GM23248 (cell line): ENCODE measurements around the gene FRMD3. TPM values are rescaled to one million over a fixed set of nuclear protein-coding genes. Genes with fewer than 3 reads are reported as not detected.

Source experiments
- DNase-seq: peaks from one replicate; pipeline ENCODE4 v3.0.0-alpha.2; 2015
- H2AFZ ChIP-seq: fragments of 200-600 bp; sonication (generic); 2 replicates; pipeline ENCODE4 v1.6.1; 2016; ENCODE audit warnings: antibody characterized with exemption
- H3F3A ChIP-seq: fragments of 200-600 bp; sonication (generic); 2 replicates; pipeline ENCODE4 v1.6.1; 2016; ENCODE audit warnings: mild to moderate bottlenecking, antibody characterized with exemption, mixed run types; ENCODE audit not compliant: insufficient read depth
- H3K27ac ChIP-seq: fragments of 200-600 bp; sonication (generic); 2 replicates; pipeline ENCODE4 v1.5.1; 2016; ENCODE audit warnings: mild to moderate bottlenecking
- H3K27me3 ChIP-seq: fragments of 200-600 bp; sonication (generic); replicated peaks from 2 replicates; pipeline ENCODE4 v1.6.1; 2016; ENCODE audit warnings: mild to moderate bottlenecking; ENCODE audit not compliant: insufficient read depth
- H3K36me3 ChIP-seq: fragments of 200-600 bp; sonication (generic); 2 replicates; pipeline ENCODE4 v1.6.1; 2016; ENCODE audit warnings: low read depth, mild to moderate bottlenecking
- H3K4me1 ChIP-seq: fragments of 200-600 bp; sonication (generic); 2 replicates; pipeline ENCODE4 v1.6.1; 2016; ENCODE audit warnings: mild to moderate bottlenecking; ENCODE audit not compliant: insufficient read depth
- H3K4me2 ChIP-seq: fragments of 200-600 bp; sonication (generic); one replicate; pipeline ENCODE4 v1.6.1; 2016; ENCODE audit warnings: mild to moderate bottlenecking; ENCODE audit not compliant: unreplicated experiment
- H3K4me3 ChIP-seq: fragments of 200-600 bp; sonication (generic); 2 replicates; pipeline ENCODE4 v1.5.1; 2016; ENCODE audit warnings: mild to moderate bottlenecking
- H3K79me2 ChIP-seq: fragments of 200-600 bp; sonication (generic); 2 replicates; pipeline ENCODE4 v1.6.1; 2016; ENCODE audit warnings: mild to moderate bottlenecking; ENCODE audit not compliant: insufficient read depth
- H3K9ac ChIP-seq: fragments of 200-600 bp; sonication (generic); 2 replicates; pipeline ENCODE4 v1.6.1; 2016; ENCODE audit warnings: mild to moderate bottlenecking
- H3K9me2 ChIP-seq: fragments of 200-600 bp; sonication (generic); 2 replicates; pipeline ENCODE4 v1.6.1; 2016; ENCODE audit warnings: mixed run types, mild to moderate bottlenecking, moderate library complexity; ENCODE audit not compliant: insufficient read depth
- H3K9me3 ChIP-seq: fragments of 200-600 bp; sonication (generic); one replicate; pipeline ENCODE4 v1.6.1; 2017; ENCODE audit warnings: low read depth
- H4K20me1 ChIP-seq: fragments of 200-600 bp; sonication (generic); 2 replicates; pipeline ENCODE4 v1.6.0; 2016; ENCODE audit not compliant: insufficient read depth
- EZH2 ChIP-seq: fragments of 200-600 bp; sonication (generic); IDR thresholded peaks from 2 replicates; pipeline ENCODE4 v1.6.1; 2018; ENCODE audit warnings: antibody characterized with exemption, mild to moderate bottlenecking; ENCODE audit not compliant: insufficient read depth, poor library complexity, severe bottlenecking
- EZH2phosphoT487 ChIP-seq: fragments of 200-600 bp; sonication (generic); IDR thresholded peaks from 2 replicates; pipeline ENCODE4 v1.6.1; 2018; ENCODE audit warnings: antibody characterized with exemption, moderate library complexity, mild to moderate bottlenecking, low read depth; ENCODE audit not compliant: insufficient read depth
- WGBS, 2 experiments: methylation state at CpG; one replicate each; pipeline ENCODE4 v1.1.6; 2015 to 2017; ENCODE audit warnings: low lambda C conversion rate in 2 of 2, low coverage in 1 of 2; ENCODE audit errors: missing lambda C conversion rate in 2 of 2; 5-methylcytosine and 5-hydroxymethylcytosine counted together
- in situ Hi-C: fragments of 300-500 bp; cut with MboI; formaldehyde crosslinking; loops from 2 replicates; pipeline ENCODE4 v1.15.0; 2020
- polyA plus RNA-seq: library from polyadenylated mRNA; unstranded; fragments of >200 nt; fragmentation: Nextera tagmentation; extraction: Ambion mirVana; gene quantifications from 2 replicates; pipeline ENCODE4 v1.2.1, GENCODE V29; 2016
- total RNA-seq: library from RNA; depleted of rRNA; stranded (reverse); fragments of >200 nt; shearing (Covaris generic); gene quantifications from 2 replicates; pipeline ENCODE4 v1.2.3, GENCODE V29; 2014

FRMD3 gene
- total and polyA plus RNA-seq, 2 experiments from 2014 or later: 0.32 to 0.66 TPM

DNA sequence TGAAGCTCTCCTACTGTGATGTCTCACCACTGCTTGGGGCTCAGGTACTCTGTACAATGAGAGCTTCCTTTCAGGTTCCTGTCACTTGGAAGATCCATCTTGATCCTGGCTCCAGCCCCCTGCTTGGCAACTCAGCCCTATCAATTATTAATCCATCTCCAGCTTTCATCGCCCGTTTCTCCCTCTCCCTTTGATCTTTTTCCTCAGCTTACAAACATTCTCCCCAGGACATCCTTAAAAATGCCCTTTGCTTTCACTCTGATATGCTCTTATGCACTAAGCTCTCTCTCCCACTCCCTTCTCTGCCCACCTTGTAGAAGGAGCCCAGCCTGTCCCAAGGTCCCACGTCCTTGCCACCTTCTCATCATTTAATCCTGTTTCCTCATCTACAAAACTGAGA lies 109.0 kb downstream of the FRMD3 start:
- TF ChIP-seq EZH2phosphoT487: no peak
- no peak for TF ChIP-seq EZH2
- Histone ChIP-seq H3K4me1 (peaks cover 13% of the 10 kb centered on the region), H3K4me3 (no peak overlapping the region), H3K27ac (no peak overlapping the region), H3K9ac (no peak overlapping the region), H3K36me3 (no peaks in the 10 kb centered on the region), H3K9me3 (no peaks in the 10 kb centered on the region), H3K9me2 (no peaks in the 10 kb centered on the region), H3K79me2 (no peaks in the 10 kb centered on the region), H3K4me2 (no peak overlapping the region), H4K20me1 (no peaks in the 10 kb centered on the region), H2AFZ (no peak overlapping the region), H3F3A (peaks cover 13% of the 10 kb centered on the region; the same call in 1 of the 2 replicates), H3K27me3 (no peaks in the 10 kb centered on the region)
- in situ Hi-C loops: no loop called here
- no peak for DNase-seq
- 68 to 69% methylated on average over 3 of the region's 3 CpGs for WGBS, 2 experiments

DNA sequence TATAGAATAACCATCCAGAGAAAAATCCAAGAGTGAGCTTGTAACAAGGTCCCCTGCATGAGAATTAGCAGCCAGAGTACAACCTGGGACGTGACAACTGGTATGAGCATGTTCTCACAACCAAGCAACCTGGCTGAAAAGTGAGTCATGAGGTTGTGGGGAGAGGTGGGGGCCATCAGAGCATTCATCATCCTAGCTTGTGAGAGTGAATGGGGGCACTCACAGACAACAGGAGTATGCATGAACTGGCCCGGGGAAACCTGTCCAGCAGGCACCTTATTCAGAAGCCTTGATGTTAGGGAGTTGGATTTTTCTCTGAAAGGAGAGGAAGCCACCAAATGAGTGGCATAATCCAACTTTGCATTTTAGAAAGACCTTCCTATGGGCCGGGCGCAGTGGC lies 113.0 kb downstream of the FRMD3 start:
- no peak overlapping the region for H3K27ac ChIP-seq
- H2AFZ ChIP-seq: no peak overlapping the region
- DNase-seq: no peak
- no peaks in the 10 kb centered on the region for H3K9me3 ChIP-seq
- no peaks in the 10 kb centered on the region for H3K36me3 ChIP-seq
- in situ Hi-C loops: no loop called here
- H3K4me3 ChIP-seq: no peak overlapping the region
- no peaks in the 10 kb centered on the region for H3K4me1 ChIP-seq
- no peaks in the 10 kb centered on the region for H3F3A ChIP-seq
- no peak overlapping the region for H3K4me2 ChIP-seq
- no peaks in the 10 kb centered on the region for H3K79me2 ChIP-seq
- no peaks in the 10 kb centered on the region for H3K9me2 ChIP-seq
- WGBS, 2 experiments: 94 to 96% methylated on average over 4 of the region's 4 CpGs
- no peaks in the 10 kb centered on the region for H3K27me3 ChIP-seq
- H4K20me1 ChIP-seq: no peaks in the 10 kb centered on the region
- no peak overlapping the region for H3K9ac ChIP-seq
- TF ChIP-seq EZH2phosphoT487 (no peak), EZH2 (no peak)

DNA sequence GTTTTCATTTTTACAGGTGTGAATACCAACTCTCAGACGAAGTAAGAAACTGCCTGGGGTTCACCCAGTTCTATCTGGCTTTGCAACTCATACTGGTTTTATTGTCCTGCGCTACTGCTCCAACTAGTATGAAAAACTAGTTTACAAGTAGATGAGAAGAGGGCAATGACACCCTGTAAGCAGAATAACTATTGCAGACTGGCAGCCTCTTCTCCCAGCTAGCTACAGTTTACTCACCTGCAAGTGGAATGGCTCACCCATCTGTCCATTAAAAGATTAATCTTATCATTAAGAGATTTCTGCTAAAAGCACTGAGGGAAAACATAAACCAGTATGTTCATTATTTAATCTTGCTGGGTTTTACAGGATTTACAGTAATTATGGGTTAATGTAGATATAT lies 113.4 kb downstream of the FRMD3 start:
- TF ChIP-seq EZH2 (no peak), EZH2phosphoT487 (no peak)
- no peak overlapping the region for H3K9ac ChIP-seq
- no peaks in the 10 kb centered on the region for H3K4me1 ChIP-seq
- no peak overlapping the region for H3K27ac ChIP-seq
- in situ Hi-C loops: no loop called here
- H2AFZ ChIP-seq: no peak overlapping the region
- no peaks in the 10 kb centered on the region for H4K20me1 ChIP-seq
- no peaks in the 10 kb centered on the region for H3K36me3 ChIP-seq
- no peak overlapping the region for H3K4me2 ChIP-seq
- no peaks in the 10 kb centered on the region for H3K9me3 ChIP-seq
- no peaks in the 10 kb centered on the region for H3K79me2 ChIP-seq
- no peaks in the 10 kb centered on the region for H3F3A ChIP-seq
- H3K9me2 ChIP-seq: no peaks in the 10 kb centered on the region
- 72 to 75% methylated on average over 2 of the region's 2 CpGs for WGBS, 2 experiments
- DNase-seq: no peak
- H3K4me3 ChIP-seq: no peak overlapping the region
- H3K27me3 ChIP-seq: no peaks in the 10 kb centered on the region

DNA sequence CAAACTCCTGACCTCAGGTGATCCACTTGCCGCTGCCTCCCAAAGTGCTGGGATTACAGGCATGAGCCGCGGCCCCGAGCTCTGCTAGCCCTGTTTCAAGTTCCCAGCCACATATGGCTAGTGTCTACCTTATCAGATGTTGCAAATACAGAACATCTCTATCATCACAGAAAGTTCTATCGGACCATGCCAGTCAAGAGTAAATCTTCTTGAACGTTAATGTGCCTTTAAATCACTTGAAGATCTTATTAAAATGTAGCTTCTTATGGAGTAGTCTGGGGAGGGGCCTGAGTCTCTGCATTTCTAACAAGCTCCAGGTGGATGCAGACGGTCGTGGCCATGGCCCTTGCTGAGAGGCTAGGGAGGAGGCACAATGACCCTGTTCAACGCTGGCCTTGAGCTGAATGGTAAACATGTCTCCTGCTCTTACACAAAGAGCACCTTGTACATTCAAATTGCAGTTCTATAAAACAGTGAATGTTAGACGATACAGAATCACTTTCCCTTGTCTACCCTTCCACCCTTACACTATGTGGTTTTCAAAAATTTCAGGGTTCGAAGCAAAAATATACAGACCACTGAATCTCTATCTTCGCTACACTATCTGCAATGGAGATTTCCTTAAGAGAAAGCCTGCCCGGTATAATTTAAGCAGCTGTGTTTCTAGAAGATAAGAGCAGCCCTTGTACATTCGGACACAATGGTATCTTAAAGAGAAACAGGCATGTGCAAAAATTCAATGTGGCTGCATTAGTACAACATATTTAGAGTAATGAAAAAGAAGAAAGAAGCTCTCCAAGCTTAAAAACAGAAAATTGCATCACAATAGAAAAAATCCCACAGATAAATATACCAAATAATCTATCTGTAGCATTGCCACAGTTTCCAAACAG lies 114.1 kb downstream of the FRMD3 start:
- Histone ChIP-seq H3K27me3 (no peaks in the 10 kb centered on the region), H3K4me2 (no peak overlapping the region), H3K4me3 (no peak overlapping the region), H2AFZ (no peak overlapping the region), H4K20me1 (no peaks in the 10 kb centered on the region), H3K79me2 (no peaks in the 10 kb centered on the region), H3K9me2 (no peaks in the 10 kb centered on the region), H3F3A (no peaks in the 10 kb centered on the region), H3K36me3 (no peaks in the 10 kb centered on the region), H3K9me3 (no peaks in the 10 kb centered on the region), H3K27ac (no peak overlapping the region), H3K4me1 (no peaks in the 10 kb centered on the region), H3K9ac (no peak overlapping the region)
- DNase-seq: no peak
- WGBS, 2 experiments: 89 to 91% methylated on average over 14 of the region's 14 CpGs
- in situ Hi-C loops: no loop called here
- no peak for TF ChIP-seq EZH2phosphoT487
- TF ChIP-seq EZH2: no peak
